ENCODE data around the gene PKN1. TPM values are rescaled to one million over a fixed set of nuclear protein-coding genes. Genes with fewer than 3 reads are reported as not detected.

PKN1 gene
- total and polyA plus RNA-seq, 2 of the 13 experiments (the other 11 are each of a cell fraction or from before 2014, with no cell fraction given) = 45.7 to 54.5 TPM

DNA sequence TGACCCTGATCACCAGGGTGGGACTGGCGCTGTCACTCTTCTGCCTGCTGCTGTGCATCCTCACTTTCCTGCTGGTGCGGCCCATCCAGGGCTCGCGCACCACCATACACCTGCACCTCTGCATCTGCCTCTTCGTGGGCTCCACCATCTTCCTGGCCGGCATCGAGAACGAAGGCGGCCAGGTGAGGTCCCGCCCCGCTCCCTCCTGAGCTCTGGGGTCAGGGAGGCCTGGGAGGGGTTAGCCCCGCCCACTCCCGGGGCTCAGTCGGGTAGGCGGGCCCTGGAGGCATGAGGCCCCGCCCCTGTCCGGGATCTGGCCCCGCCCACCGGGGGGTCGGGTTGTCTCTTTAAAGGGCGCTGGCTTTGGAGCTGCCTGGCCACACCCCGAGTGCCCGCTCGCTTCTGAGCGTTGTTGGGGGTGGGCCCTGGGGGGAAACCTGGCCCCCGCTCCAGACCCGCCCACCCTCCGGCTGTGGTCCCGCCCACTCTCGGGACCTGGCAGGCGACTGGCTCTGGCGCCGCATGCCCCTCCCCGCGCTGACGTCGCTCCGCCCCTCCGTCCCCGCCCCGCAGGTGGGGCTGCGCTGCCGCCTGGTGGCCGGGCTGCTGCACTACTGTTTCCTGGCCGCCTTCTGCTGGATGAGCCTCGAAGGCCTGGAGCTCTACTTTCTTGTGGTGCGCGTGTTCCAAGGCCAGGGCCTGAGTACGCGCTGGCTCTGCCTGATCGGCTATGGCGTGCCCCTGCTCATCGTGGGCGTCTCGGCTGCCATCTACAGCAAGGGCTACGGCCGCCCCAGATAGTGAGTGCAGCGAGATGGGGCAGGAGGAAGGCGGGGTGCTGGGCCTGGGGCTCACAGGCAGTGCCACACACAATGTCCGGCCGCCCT is 27.1 kb upstream of the PKN1 start:
- intact Hi-C loops (cut with micrococcal nuclease; ENCODE audit: unreplicated experiment) (no loop called here), in situ Hi-C loops (cut with HindIII; ENCODE audit: extremely low pct_ligation_motif_present, low pct_unique_long_range_greater_than_20kb) (loop anchor here (5.0 to 25.0 kb wide), 2 partner anchors 44 to 519 kb away; partner anchors contain the start of gene NANOS3)
- Histone ChIP-seq H2AFZ (ENCODE audit: low read length) (no peak overlapping the region), H3K4me1 (ENCODE audit: insufficient read depth, low read length) (0 out of 2 replicates have a peak, but pooled peaks cover 10% of the 10 kb centered on the region), H3K4me3 (replicated peaks in 1 of 3; ENCODE audit: insufficient read depth in 1 of 3, low read depth in 2 of 3, low read length in 3 of 3) (peak overlapping the region in 2 of 3 experiments; percentile 44 to 61; a peak in 3 of 6 replicates), H3K9me3 (ENCODE audit: low read length) (no peaks in the 10 kb centered on the region), H3K36me3 (replicated peaks in 1 of 2; ENCODE audit: control insufficient read depth in 1 of 2, insufficient read depth in 2 of 2, low read length in 2 of 2) (peaks cover 20 to 35% of the 10 kb centered on the region in 2 experiments; a peak in 4 of 5 replicates), H3K4me2 (ENCODE audit: low read depth, low read length) (peak overlapping the region; percentile 51), H3K79me2 (ENCODE audit: insufficient read depth, low read length) (no peaks in the 10 kb centered on the region), H4K20me1 (ENCODE audit: insufficient read depth, low read length) (no peaks in the 10 kb centered on the region), H3K27me3 (ENCODE audit: control insufficient read depth in 1 of 2, insufficient read depth in 2 of 2, low read length in 2 of 2) (no peaks in the 10 kb centered on the region), H3K27ac (ENCODE audit: extremely low read length, insufficient read depth, low read length) (no peak overlapping the region), H3K9ac (ENCODE audit: insufficient read depth, low read depth, low read length) (no peak overlapping the region)
- no peak for FAIRE-seq
- 67% methylated on average over 11 of the region's 61 CpGs for WGBS (ENCODE audit: low lambda C conversion rate)
- ChIA-PET CTCF (ENCODE audit: low intra/inter-chr PET ratio, low total read pairs) (no interaction called here), POLR2A (interaction anchor here (0.8 to 1.9 kb wide), 5 partner anchors 10 to 269 kb away, joined by 4 to 7 read pairs (median 4); partner anchors contain the start of gene ASF1B)
- BruUV-seq (replicated peaks) = no TSS peak
- peak; percentile 81 for DNase-seq (ENCODE audit: low spot score)
- ATAC-seq = peak; percentile 82
- no peak for TF ChIP-seq HMGA1 (CRISPR knock-in tag; conservative IDR thresholded peaks at IDR 0.05)
- TF ChIP-seq CREB1 (IDR thresholded peaks at IDR 0.05) = peak; percentile 62
- TF ChIP-seq CREB1 (CRISPR knock-in tag; IDR thresholded peaks at IDR 0.05) = no peak
- peak; percentile 32; the same call in 1 of the 2 replicates for TF ChIP-seq MEIS1 (CRISPR knock-in tag; IDR thresholded peaks at IDR 0.05; ENCODE audit: borderline replicate concordance)
- TF ChIP-seq ZBTB21 (CRISPR knock-in tag; IDR thresholded peaks at IDR 0.05) = no peak
- TF ChIP-seq, protein P1, sequence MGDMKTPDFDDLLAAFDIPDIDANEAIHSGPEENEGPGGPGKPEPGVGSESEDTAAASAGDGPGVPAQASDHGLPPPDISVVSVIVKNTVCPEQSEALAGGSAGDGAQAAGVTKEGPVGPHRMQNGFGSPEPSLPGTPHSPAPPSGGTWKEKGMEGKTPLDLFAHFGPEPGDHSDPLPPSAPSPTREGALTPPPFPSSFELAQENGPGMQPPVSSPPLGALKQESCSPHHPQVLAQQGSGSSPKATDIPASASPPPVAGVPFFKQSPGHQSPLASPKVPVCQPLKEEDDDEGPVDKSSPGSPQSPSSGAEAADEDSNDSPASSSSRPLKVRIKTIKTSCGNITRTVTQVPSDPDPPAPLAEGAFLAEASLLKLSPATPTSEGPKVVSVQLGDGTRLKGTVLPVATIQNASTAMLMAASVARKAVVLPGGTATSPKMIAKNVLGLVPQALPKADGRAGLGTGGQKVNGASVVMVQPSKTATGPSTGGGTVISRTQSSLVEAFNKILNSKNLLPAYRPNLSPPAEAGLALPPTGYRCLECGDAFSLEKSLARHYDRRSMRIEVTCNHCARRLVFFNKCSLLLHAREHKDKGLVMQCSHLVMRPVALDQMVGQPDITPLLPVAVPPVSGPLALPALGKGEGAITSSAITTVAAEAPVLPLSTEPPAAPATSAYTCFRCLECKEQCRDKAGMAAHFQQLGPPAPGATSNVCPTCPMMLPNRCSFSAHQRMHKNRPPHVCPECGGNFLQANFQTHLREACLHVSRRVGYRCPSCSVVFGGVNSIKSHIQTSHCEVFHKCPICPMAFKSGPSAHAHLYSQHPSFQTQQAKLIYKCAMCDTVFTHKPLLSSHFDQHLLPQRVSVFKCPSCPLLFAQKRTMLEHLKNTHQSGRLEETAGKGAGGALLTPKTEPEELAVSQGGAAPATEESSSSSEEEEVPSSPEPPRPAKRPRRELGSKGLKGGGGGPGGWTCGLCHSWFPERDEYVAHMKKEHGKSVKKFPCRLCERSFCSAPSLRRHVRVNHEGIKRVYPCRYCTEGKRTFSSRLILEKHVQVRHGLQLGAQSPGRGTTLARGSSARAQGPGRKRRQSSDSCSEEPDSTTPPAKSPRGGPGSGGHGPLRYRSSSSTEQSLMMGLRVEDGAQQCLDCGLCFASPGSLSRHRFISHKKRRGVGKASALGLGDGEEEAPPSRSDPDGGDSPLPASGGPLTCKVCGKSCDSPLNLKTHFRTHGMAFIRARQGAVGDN (CRISPR knock-in tag; IDR thresholded peaks at IDR 0.05) = peak; percentile 82
- TF ChIP-seq HOXD1 (CRISPR knock-in tag; IDR thresholded peaks at IDR 0.05) = 0 out of 2 replicates have a peak, but pooled peaks have one; percentile 11
- TF ChIP-seq, protein P2, sequence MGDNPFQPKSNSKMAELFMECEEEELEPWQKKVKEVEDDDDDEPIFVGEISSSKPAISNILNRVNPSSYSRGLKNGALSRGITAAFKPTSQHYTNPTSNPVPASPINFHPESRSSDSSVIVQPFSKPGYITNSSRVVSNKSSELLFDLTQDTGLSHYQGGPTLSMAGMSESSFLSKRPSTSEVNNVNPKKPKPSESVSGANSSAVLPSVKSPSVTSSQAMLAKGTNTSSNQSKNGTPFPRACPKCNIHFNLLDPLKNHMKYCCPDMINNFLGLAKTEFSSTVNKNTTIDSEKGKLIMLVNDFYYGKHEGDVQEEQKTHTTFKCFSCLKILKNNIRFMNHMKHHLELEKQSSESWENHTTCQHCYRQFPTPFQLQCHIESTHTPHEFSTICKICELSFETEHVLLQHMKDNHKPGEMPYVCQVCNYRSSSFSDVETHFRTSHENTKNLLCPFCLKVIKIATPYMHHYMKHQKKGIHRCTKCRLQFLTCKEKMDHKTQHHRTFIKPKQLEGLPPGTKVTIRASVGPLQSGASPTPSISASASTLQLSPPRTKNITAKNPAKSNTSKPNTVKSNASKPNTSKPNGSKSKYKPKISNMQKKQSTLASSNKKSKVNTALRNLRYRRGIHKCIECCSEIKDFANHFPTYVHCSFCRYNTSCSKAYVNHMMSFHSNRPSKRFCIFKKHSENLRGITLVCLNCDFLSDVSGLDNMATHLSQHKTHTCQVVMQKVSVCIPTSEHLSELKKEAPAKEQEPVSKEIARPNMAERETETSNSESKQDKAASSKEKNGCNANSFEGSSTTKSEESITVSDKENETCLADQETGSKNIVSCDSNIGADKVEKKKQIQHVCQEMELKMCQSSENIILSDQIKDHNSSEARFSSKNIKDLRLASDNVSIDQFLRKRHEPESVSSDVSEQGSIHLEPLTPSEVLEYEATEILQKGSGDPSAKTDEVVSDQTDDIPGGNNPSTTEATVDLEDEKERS (CRISPR knock-in tag; IDR thresholded peaks at IDR 0.05) = peak; percentile 42; the same call in 1 of the 2 replicates
- TF ChIP-seq SRY (CRISPR knock-in tag; IDR thresholded peaks at IDR 0.05) = peak; percentile 50; the same call in 1 of the 2 replicates
- TF ChIP-seq MXI1 (IDR thresholded peaks at IDR 0.05; ENCODE audit: borderline replicate concordance, low read depth, low read length) = 0 out of 3 replicates have a peak, but pooled peaks have one; percentile 10
- no peak for TF ChIP-seq ZNF883 (CRISPR knock-in tag; IDR thresholded peaks at IDR 0.05; ENCODE audit: not compliant biosample characterization)
- peak; percentile 81; the same call in 1 of the 2 replicates for TF ChIP-seq KDM5B (CRISPR knock-in tag; IDR thresholded peaks at IDR 0.05; ENCODE audit: borderline replicate concordance)
- TF ChIP-seq ZSCAN31 (CRISPR knock-in tag; IDR thresholded peaks at IDR 0.05; ENCODE audit: low read depth) = 0 out of 2 replicates have a peak, but pooled peaks have one; percentile 36
- no peak for TF ChIP-seq TGIF2 (CRISPR knock-in tag; IDR thresholded peaks at IDR 0.05)
- no peak for TF ChIP-seq ZNF547 (CRISPR knock-in tag; IDR thresholded peaks at IDR 0.05)
- TF ChIP-seq ZNF788 (CRISPR knock-in tag; IDR thresholded peaks at IDR 0.05; ENCODE audit: borderline replicate concordance) = no peak; the same call in 1 of the 2 replicates

Measured in HepG2 (cell line).